HG03521 (cell line): ENCODE results near the gene NCOA1.

ENCODE experiments used
- ATAC-seq: cut with Tn5 transposase; IDR thresholded peaks from one replicate; pipeline ENCODE4 v1.9.1; 2021; ENCODE audit warnings: mild to moderate bottlenecking, moderate library complexity; ENCODE audit not compliant: unreplicated experiment

The NCOA1 gene

DNA sequence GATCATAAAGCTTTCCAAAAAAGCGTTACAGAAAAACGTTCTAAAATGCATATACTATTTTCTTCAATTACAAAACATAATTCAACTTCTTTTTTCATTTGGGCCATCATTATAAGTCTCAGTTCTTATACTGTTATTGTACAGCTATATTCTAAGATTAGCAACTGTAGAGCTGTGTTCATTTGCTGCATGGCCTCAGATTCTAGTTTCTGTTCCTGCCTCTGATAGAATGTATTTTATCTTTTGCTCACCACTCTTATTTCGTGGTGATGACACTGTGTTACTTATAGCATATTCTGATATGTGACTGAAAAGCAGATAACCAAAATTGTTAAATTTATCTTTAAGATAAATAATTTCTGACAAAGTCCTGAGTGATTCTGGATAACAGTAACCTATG is 234.9 kb downstream of the NCOA1 start:
- no peak for ATAC-seq

DNA sequence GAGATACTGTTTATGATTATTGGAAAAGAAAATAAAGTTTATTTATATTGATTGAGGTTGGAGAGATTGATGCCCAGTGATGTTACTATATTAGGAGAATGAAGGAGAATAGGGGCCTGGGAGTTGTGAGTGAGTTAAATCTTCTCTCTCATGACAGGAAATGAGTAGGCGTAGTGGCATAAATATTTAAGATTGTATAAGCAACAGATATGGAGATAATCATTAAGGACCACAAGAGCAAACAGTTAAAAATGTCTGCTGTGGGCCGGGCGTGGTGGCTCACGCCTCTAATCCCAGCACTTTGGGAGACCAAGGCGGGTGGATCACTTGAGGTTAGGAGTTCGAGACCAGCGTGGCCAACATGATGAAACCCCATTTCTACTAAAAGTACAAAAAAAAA is 239.4 kb downstream of the NCOA1 start:
- ATAC-seq: no peak

DNA sequence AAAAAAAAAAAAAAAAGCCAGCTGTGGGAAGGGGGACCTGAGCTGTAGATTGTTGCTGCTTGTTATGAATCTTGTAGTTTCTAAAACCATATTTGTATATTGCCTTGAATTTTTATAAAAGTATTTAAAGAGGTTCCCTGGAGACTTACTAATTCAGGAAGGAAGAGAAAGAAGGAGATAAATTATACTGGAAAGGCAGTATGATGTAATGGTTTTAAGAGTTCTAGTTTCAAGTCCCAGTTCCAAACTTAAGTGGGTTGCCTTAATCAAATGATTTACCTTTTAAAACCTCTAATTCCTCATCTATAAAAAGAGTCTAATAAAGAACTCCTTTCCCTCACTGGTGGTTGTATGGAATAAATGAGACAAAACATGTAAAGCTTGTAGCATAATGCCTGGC is 240.0 kb downstream of the NCOA1 start:
- ATAC-seq: no peak

DNA sequence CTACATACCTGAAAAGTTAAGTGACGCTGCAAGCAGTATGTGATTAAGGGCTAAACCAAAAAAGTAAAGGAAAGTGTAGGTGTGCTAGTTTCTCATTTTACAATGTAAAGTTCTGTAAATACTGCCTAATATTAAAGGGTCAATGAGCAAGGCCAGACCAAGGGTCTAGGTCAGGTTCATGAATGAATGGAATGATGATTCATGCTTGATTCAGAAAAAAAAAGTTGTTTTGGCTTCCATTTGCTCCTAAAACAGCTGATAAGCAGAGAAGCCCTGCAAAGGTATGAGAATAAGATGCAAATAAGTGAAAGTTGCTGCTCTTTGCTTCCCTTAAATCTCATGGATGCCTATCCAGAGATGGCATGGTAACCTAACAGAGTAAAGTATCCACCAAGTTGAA is 240.9 kb downstream of the NCOA1 start:
- ATAC-seq: no peak

DNA sequence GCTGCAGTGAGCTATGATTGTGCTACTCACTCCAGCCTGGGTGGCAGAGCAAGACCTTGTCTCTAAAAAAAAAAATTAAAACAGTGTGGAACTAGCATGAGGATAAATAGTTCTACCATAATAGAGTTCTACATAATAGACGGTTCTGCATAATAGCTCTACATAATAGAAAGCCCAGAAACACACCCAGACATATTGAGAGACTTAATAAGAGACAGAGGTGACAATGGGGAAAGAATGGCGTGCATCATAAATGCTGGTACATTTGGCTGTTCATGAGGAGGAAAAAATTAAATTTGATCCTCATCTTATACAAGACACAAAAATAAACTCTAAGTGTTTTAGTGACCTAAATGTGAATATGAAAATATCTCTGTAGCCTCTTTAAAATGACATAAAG is 243.7 kb downstream of the NCOA1 start:
- no peak for ATAC-seq

DNA sequence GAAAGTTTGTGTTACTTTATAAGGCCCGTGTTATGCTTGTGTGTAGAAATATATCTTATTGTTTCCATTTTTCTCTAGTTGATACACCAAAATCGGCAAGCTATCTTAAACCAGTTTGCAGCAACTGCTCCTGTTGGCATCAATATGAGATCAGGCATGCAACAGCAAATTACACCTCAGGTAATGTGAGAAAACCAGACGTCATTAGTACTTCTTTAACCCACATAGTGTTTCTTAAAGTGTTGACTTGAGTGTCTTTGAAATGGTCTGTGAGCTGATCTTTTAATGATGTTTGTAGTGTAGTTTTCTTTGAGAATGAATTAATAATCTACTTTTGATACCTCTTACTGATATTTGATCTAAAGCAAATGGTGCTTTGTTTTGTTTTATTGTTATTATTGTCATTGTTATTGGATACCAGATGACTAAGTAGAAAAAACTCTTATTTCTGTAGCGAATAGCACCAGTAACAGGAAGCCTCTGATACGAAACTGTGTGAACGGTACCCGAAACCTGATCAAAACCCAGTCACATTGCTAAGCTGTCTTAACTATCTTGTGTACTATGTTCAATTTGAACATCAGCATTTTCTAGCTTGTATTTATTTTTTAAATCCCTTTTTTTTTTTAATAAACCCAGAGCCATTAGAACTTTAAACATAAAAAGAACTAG is 248.4 kb downstream of the NCOA1 start:
- ATAC-seq: no peak

DNA sequence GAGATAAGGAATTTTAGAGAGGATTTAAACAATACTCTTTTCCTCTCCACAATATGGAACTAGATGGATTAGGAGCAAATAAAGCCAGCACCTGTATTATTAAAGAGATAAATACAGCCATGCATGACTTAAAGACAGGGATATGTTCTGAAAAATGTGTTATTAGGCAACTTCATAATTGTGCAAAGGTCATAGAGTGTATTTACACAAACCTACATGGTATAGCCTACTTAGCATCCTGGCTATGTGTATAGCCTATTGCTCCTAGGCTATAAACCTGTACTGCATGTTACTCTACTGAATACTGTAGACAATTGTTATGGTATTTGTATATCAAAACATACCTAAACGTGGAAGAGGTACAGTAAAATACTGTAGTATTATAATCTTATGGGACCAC is 249.1 kb downstream of the NCOA1 start:
- ATAC-seq: no peak

DNA sequence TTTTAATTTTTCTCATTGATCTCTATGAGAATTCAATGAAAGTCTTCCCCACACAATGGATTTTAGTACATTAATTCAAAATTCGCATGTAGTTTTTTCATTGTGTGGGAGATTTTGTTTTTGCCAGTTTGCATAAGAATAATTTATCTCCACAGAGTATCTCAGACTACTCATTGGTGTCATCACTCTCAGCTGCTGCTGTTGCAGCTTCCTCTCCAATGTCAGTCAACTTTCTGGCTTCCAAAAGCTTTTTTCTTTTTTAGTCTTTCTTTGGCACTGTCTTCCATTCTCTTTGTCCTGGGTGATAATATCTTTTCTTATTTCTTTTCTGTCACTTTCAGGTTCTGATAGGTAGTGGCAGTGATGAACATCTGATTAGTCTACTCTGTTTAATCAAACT is 251.7 kb downstream of the NCOA1 start:
- no peak for ATAC-seq

DNA sequence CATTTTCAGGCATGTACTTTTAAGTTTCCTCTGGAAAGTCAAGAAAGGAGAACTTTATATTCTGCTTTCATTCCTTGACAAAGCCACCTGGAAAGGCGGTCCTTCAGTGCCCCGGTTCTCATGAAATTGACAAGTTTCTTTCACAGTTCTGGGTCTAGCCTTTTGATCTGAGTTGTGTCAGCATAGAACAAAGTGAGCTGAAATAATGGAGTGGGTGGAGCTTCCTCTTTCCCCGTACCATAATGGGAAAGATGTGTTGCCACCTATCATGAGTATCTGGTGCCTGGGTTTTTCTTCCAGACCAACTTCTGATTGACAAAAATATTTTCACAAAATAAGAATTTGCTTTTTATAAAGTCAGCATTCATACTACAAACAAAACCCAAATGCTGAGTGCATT is 252.9 kb downstream of the NCOA1 start:
- no peak for ATAC-seq

DNA sequence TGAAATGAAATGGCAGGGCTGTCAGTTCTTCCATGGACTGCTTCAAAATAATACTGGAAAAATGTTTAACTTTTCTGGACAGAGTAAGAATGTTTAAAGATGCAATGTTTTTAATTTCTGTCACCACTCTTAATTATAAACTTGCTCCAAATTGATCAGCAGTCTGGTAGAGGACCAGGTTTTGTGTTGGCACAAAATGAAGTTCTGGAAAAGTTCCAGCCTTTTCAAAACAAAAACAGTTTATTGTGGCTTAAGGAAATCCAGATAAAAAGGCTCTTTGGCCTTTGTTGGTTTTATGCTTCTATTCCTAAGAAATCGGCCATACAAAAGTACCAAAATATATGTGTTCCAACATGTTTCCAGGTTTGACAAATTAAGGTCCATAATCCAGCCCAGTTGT is 253.3 kb downstream of the NCOA1 start:
- ATAC-seq: no peak

DNA sequence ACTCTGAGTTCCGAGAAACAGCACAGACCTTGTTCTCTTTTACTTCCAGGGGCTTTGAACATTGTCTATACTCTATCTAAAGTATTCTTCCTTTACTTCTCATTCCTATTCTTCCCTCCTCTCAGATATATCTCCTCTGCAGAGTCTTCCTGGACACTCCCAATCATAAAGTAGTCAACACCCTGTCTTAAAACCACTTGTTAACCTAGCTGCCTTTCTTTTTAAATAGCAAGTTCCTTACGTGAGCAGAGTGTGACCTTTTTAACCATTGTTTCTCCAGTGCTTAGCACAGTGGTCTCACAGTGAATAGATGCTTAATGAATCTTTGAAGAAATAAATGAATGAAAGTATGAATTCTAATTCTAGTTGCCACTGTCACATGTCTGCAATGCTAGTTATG is 254.8 kb downstream of the NCOA1 start:
- no peak for ATAC-seq

DNA sequence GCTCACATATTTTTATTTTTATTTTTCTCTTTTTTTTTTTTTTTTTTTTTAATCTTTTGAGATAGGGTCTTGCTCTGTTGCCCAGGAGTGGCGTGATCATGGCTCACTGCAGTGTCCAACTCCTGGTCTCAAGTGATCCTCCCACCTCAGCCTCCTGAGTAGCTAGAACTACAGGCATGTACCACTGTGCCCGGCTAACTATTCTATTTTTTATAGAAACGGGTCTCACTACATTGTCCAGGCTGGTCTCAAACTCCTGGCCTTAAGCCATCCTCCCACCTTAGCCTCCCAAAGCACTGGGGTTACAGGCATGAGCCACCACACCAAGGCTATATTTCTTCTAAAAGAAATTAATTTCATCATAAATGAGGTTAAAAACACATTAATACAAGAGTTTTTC is 256.2 kb downstream of the NCOA1 start:
- no peak for ATAC-seq

DNA sequence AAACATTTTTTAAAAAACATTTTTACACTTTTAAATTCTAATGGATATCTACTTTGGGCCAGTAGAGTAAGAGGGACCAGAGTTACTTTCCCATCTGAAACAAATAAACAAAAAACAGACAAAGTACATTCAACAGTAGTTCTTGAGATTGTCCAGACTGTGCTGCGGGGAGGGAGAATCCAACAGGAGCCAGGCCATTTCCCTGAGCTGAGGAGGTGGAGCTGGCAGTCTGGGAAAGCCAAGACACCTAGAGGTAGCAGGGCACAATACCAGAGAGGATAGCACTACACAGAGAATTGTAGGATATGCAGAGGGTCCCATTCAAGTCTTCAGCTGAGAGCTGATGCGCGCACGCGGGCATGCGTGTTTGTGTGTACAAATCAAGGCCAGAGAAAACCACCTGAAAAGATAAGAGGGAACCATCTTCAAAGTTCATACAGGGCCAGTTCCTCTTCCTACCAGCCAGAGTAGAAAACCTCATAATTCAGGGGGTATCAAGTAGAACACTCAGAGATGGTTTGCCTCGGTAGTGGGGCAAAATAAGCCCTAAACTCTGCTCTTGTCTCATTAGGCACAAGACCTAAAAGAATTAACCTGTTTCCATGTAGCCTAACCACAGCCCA is 258.1 kb downstream of the NCOA1 start:
- ATAC-seq: no peak

DNA sequence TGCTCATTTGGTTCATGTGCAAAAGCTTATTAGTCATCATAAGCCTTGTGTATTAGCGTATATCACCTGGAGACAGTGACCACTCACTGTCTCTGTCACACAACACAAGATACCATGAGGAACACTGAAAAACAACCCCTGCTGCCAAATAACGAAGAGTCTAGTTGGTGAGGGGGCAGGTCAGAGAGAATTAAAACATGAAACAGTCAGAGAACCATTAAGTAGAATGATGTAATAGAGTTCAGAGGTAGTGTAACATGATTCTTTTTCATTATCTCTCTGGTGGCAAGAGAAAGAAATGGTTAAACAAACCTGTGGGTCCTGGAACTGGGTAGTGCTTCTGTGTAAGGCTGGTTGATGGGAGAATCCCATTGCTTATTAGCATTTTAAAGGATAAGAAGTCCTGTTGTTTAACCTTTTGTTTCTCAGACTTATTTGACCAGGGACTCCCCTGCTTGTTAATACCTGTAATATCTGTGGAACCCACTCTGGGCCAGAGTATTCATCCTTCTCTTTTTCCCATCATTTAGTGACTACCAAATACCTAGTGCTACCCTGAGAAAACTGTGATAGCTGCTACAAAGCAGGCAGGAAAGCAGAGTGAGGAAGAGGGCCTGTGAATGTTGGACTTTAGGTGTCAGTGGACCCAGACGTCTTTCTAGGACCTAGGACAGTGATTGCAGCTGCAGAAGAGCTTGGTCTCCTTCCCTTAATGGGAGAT is 264.1 kb downstream of the NCOA1 start:
- ATAC-seq: no peak

DNA sequence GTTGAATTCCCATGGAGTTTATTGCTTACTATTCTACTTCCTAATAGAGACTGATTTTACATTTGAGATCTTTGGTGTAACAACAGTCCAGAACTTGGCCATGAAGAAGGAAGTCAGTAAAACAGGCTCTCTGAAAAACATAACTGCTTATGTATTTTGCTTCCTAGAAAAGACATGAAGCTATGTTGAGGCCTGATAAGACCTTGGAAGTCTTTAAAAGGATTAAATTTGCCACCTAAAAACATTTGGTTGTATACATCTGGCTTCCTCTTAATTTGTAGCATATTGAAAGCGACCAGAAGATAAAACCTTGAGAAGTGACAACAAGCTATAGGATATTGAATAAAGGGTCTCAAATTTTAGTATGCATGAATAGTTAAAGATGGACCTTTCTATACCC is 265.7 kb downstream of the NCOA1 start:
- ATAC-seq: no peak

DNA sequence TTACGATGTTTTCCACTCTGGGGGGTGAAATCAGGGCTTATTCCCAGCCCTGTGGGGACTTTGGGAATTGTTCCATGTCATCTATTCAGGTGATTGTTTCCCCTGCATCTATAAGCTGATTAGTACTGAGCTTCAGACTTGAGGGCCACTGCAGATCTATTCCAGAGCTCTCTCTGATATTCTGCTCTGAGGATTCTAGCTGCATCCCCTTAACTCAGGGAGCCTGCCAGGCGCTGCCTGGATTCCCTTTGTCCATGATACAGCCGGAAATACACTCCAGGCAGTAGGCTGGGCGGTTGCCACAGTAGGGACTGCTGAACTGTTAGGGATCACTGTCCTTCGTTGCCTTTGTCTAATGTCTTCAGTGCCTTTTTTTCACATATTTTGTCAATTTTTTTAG is 270.8 kb downstream of the NCOA1 start:
- ATAC-seq: no peak

DNA sequence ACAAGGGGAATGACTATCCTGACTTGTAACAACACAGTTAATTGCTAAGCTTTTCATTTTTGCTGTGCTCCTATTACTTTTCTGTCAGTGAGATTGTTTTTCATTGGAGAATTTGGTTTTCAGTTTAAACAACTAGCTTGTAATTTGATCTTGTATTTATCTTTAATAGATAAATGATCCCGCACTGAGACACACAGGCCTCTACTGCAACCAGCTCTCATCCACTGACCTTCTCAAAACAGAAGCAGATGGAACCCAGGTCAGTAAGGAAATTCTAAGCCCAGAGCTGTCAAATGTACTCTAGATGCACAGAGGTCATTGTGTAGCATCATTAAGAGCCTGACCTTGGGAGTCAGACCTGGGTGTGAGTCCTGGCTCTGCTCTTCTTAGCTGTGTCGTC is 271.5 kb downstream of the NCOA1 start:
- no peak for ATAC-seq

DNA sequence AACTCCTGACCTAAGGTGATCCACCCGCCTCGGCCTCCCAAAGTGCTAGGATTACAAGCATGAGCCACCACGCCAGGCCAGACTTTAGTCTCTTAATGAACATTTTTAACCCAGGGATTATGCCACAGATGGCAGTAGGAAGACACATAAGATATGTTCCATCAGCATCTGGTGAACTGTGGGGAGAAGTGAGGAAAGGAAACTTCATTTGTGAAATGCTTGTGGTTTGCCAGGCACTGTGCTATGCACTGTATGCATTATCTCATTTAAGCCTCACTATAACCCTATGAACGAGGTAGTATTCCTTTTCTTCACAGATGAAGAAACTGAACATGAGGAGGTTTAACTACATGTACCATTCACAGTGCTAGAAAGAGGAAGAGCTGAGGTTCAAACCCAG is 272.8 kb downstream of the NCOA1 start:
- ATAC-seq: no peak

DNA sequence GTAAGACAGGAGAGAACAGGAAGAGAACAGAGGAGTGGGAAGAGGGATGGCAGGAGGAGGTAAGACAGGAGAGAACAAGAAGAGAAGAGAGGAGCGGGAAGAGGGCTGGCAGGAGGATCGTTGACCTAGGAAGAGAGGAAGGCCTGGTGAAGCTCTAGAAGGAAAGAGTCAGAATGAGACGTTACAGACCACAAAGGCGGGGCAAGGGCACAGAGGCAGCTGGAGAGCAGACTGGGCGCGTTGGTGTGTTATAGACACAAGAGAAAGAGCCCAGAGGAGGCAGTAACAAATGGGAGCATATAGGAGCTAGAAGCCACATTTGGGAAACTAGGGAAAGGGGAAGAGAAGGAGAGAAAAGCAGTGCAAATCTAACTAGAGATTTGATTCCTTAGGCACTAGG is 275.6 kb downstream of the NCOA1 start:
- ATAC-seq: no peak

DNA sequence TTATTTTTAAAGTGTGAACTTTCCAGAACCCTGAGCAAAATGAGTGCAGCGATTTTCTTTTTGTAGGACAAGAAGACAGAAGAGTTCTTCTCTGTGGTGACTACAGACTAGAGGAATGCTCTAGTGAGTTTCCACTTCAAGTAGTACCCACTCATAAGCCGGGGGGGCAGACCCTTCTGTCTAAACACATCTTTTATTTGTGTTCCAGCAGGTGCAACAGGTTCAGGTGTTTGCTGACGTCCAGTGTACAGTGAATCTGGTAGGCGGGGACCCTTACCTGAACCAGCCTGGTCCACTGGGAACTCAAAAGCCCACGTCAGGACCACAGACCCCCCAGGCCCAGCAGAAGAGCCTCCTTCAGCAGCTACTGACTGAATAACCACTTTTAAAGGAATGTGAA is 277.0 kb downstream of the NCOA1 start:
- no peak for ATAC-seq

DNA sequence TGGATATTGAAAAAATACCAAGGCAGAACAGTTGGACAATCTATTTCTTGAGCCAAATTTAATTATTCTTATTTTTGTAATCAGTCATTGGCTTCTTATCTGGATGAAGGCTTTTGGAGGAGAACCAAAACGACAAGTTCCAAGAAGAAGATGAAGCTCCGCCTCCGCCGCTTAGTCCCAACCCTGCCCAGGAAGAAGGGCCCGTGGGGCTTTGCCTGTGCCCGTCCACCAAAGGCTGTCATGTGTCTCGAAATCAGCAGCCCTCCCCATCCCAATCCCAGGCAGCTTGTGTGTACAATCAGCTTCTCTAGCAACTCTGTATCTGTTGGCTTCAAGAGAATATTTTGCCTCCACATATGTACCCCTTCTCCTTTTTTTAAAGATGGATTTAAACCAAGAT is 277.5 kb downstream of the NCOA1 start:
- no peak for ATAC-seq

DNA sequence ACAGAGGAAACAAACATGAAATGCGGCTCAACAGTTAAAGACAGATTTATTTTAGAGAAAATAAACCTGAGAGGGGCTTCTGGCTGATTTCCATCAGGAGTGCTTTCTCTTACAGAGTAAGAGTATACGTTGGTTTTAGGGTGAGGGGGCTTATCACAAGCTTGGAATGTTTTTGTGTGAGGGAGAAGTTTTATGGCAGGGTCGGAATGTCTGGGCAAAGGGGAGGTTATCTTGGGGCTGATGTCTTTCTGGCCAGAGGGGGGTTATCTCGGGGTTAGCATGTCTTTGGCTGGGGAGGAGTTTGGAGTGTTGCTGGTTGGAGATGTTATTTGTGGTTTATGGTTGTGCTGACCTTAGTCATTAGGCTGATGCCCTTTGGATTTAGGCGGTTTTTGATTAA is 280.0 kb downstream of the NCOA1 start:
- ATAC-seq: no peak
